ENCODE measurements around the gene SLC18A2. TPM values are rescaled to one million over a fixed set of nuclear protein-coding genes. Genes with fewer than 3 reads are reported as not detected.

Gene SLC18A2
- total and polyA plus RNA-seq, 2 experiments from 2014 or later, result 0.42 to 1.0 TPM

GRCh38 chr10:117248750-117249465, 8.0 kb downstream of the SLC18A2 start:
- Histone ChIP-seq H3K4me3 (no peak overlapping the region), H3K36me3 (no peaks in the 10 kb centered on the region), H3K4me1 (ENCODE audit: low read depth) (peaks cover 12% of the 10 kb centered on the region), H3K27me3 (peaks cover 16% of the 10 kb centered on the region), H3K9me3 (ENCODE audit: low read depth) (no peaks in the 10 kb centered on the region), H3K27ac (no peak overlapping the region)
- DNase-seq (ENCODE audit: low read depth in 1 of 2, low spot score in 1 of 2), result peak in 1 of 2 donors; percentile 7
- TF ChIP-seq CTCF (IDR thresholded peaks at IDR 0.05; ENCODE audit: low read depth, low read length), result no peak

GRCh38 chr10:117249493-117250093, 8.7 kb downstream of the SLC18A2 start:
- Histone ChIP-seq H3K36me3 (no peaks in the 10 kb centered on the region), H3K9me3 (ENCODE audit: low read depth) (no peaks in the 10 kb centered on the region), H3K4me1 (ENCODE audit: low read depth) (peaks cover 12% of the 10 kb centered on the region), H3K4me3 (no peak overlapping the region), H3K27ac (no peak overlapping the region), H3K27me3 (peaks cover 10% of the 10 kb centered on the region)
- no peak for TF ChIP-seq CTCF (IDR thresholded peaks at IDR 0.05; ENCODE audit: low read depth, low read length)
- no peak for DNase-seq (ENCODE audit: low read depth in 1 of 2, low spot score in 1 of 2)

GRCh38 chr10:117250411-117250810, 9.5 kb downstream of the SLC18A2 start:
- Histone ChIP-seq H3K27me3 (peaks cover 4% of the 10 kb centered on the region), H3K27ac (no peak overlapping the region), H3K4me3 (no peak overlapping the region), H3K9me3 (ENCODE audit: low read depth) (no peaks in the 10 kb centered on the region), H3K4me1 (ENCODE audit: low read depth) (peaks cover 12% of the 10 kb centered on the region), H3K36me3 (no peaks in the 10 kb centered on the region)
- no peak for DNase-seq (ENCODE audit: low read depth in 1 of 2, low spot score in 1 of 2)
- TF ChIP-seq CTCF (IDR thresholded peaks at IDR 0.05; ENCODE audit: low read depth, low read length), result no peak

GRCh38 chr10:117253908-117254307, 13.0 kb downstream of the SLC18A2 start:
- no peak for TF ChIP-seq CTCF (IDR thresholded peaks at IDR 0.05; ENCODE audit: low read depth, low read length)
- DNase-seq (ENCODE audit: low read depth in 1 of 2, low spot score in 1 of 2), result no peak
- H3K4me1 ChIP-seq (ENCODE audit: low read depth), result peaks cover 5% of the 10 kb centered on the region
- no peaks in the 10 kb centered on the region for H3K9me3 ChIP-seq (ENCODE audit: low read depth)
- no peaks in the 10 kb centered on the region for H3K27me3 ChIP-seq
- H3K36me3 ChIP-seq, result no peaks in the 10 kb centered on the region
- no peak overlapping the region for H3K27ac ChIP-seq
- H3K4me3 ChIP-seq, result no peak overlapping the region

- no peak for TF ChIP-seq CTCF (IDR thresholded peaks at IDR 0.05; ENCODE audit: low read depth, low read length)
- Histone ChIP-seq H3K27me3 (no peaks in the 10 kb centered on the region), H3K4me1 (ENCODE audit: low read depth) (peaks cover under 1% of the 10 kb centered on the region), H3K9me3 (ENCODE audit: low read depth) (no peaks in the 10 kb centered on the region), H3K36me3 (no peaks in the 10 kb centered on the region), H3K27ac (no peak overlapping the region), H3K4me3 (no peak overlapping the region)
- no peak for DNase-seq (ENCODE audit: low read depth in 1 of 2, low spot score in 1 of 2)
Observed at GRCh38 chr10:117254338-117254737, 13.4 kb downstream of the SLC18A2 start.

Data from cardiac muscle cell (in vitro differentiated cells and primary cell).